ENCODE measurements around the gene LIN28A.

- TF ChIP-seq CTCF (conservative IDR thresholded peaks at IDR 0.05; ENCODE audit: low read depth in 2 of 2) (no peak), POLR2AphosphoS5 (IDR thresholded peaks at IDR 0.05; ENCODE audit: low read depth) (no peak; the same call in 1 of the 2 replicates), NANOG (IDR thresholded peaks at IDR 0.05; ENCODE audit: borderline replicate concordance) (no peak), REST (IDR thresholded peaks at IDR 0.05; ENCODE audit: unreplicated experiment) (no peak), EZH2 (IDR thresholded peaks at IDR 0.05; ENCODE audit: low read depth, unreplicated experiment) (no peak), CREB1 (CRISPR knock-in tag; IDR thresholded peaks at IDR 0.05; ENCODE audit: low read depth) (no peak), ETS1 (IDR thresholded peaks at IDR 0.05) (no peak), JUNB (IDR thresholded peaks at IDR 0.05; ENCODE audit: unreplicated experiment) (no peak), ZNF331 (CRISPR knock-in tag; IDR thresholded peaks at IDR 0.05; ENCODE audit: low read depth) (no peak), EZH2phosphoT487 (IDR thresholded peaks at IDR 0.05; ENCODE audit: unreplicated experiment) (no peak)
Measured at GRCh38 chr1:26411624-26412074, 1.0 kb downstream of the LIN28A start.

All from GM23338 (cell line).